Suprapubic skin (tissue), 4 donors: ENCODE measurements around the gene SARS2. TPM values are rescaled to one million over a fixed set of nuclear protein-coding genes. Genes with fewer than 3 reads are reported as not detected.

ENCODE experiments used
- DNase-seq, 2 donors: peaks; one replicate each; pipeline ENCODE4 v3.0.0-alpha.2; 2019; ENCODE audit warnings: low spot score in 2 of 2
- H3K27ac ChIP-seq: fragments of 200-600 bp; sonication (generic); one replicate; pipeline ENCODE4 v1.5.1; 2019
- H3K27me3 ChIP-seq: fragments of 200-600 bp; sonication (generic); one replicate; pipeline ENCODE4 v1.5.1; 2019
- H3K36me3 ChIP-seq: fragments of 200-600 bp; sonication (generic); one replicate; pipeline ENCODE4 v1.5.1; 2019
- H3K4me1 ChIP-seq: fragments of 200-600 bp; sonication (generic); one replicate; pipeline ENCODE4 v1.5.1; 2019
- H3K4me3 ChIP-seq: fragments of 200-600 bp; sonication (generic); one replicate; pipeline ENCODE4 v1.5.1; 2019; ENCODE audit warnings: mild to moderate bottlenecking
- H3K9me3 ChIP-seq: fragments of 200-600 bp; sonication (generic); one replicate; pipeline ENCODE4 v1.5.1; 2019
- EP300 ChIP-seq: sonication (generic); formaldehyde crosslinking; IDR thresholded peaks from one replicate; pipeline ENCODE4 v1.6.1; 2017; ENCODE audit warnings: antibody characterized with exemption
- POLR2A ChIP-seq, 2 donors: fragments of 450-650 bp; IDR thresholded peaks; one replicate each; pipeline ENCODE4 v1.6.1; 2017; ENCODE audit warnings: antibody characterized with exemption in 2 of 2, mild to moderate bottlenecking in 2 of 2, moderate library complexity in 2 of 2
- POLR2AphosphoS5 ChIP-seq, 3 donors: sonication (generic); formaldehyde crosslinking; IDR thresholded peaks; one replicate each; pipeline ENCODE4 v1.6.1; 2017; ENCODE audit warnings: antibody characterized with exemption in 3 of 3
- WGBS: methylation state at CpG from one replicate; pipeline ENCODE4 v1.1.5; 2018; 5-methylcytosine and 5-hydroxymethylcytosine counted together
- total RNA-seq, 4 donors: library from RNA; depleted of rRNA; stranded (reverse); fragments of >200 nt; gene quantifications; one replicate each; pipeline ENCODE4 v1.1.0, GENCODE V29; 2016
- TF ChIP-seq, protein P1 (sequence below), 2 donors: fragments of 200-600 bp in 1 of 2; fragments of 450-650 bp in 1 of 2; sonication (generic) in 1 of 2; IDR thresholded peaks; one replicate each; pipeline ENCODE4 v1.5.1; 2016 to 2019; ENCODE audit warnings: antibody characterized with exemption in 2 of 2, mild to moderate bottlenecking in 1 of 2, moderate library complexity in 1 of 2

The SARS2 gene, protein sequence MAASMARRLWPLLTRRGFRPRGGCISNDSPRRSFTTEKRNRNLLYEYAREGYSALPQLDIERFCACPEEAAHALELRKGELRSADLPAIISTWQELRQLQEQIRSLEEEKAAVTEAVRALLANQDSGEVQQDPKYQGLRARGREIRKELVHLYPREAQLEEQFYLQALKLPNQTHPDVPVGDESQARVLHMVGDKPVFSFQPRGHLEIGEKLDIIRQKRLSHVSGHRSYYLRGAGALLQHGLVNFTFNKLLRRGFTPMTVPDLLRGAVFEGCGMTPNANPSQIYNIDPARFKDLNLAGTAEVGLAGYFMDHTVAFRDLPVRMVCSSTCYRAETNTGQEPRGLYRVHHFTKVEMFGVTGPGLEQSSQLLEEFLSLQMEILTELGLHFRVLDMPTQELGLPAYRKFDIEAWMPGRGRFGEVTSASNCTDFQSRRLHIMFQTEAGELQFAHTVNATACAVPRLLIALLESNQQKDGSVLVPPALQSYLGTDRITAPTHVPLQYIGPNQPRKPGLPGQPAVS
- total RNA-seq = 10 to 100 TPM; 18.5 to 36.4 (median 29.2) TPM

GRCh38 chr19:38929929-38930775, at the start of gene SARS2:
SARS2 (minus strand) TSS chr19:38930763; CDS start chr19:38930736, 27 bp downstream.
- H3K27me3 ChIP-seq = no peaks in the 10 kb centered on the region
- H3K36me3 ChIP-seq = peaks cover 25% of the 10 kb centered on the region
- TF ChIP-seq, protein P1, sequence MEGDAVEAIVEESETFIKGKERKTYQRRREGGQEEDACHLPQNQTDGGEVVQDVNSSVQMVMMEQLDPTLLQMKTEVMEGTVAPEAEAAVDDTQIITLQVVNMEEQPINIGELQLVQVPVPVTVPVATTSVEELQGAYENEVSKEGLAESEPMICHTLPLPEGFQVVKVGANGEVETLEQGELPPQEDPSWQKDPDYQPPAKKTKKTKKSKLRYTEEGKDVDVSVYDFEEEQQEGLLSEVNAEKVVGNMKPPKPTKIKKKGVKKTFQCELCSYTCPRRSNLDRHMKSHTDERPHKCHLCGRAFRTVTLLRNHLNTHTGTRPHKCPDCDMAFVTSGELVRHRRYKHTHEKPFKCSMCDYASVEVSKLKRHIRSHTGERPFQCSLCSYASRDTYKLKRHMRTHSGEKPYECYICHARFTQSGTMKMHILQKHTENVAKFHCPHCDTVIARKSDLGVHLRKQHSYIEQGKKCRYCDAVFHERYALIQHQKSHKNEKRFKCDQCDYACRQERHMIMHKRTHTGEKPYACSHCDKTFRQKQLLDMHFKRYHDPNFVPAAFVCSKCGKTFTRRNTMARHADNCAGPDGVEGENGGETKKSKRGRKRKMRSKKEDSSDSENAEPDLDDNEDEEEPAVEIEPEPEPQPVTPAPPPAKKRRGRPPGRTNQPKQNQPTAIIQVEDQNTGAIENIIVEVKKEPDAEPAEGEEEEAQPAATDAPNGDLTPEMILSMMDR (IDR thresholded peaks at IDR 0.05) = peak; percentile 99 to 100
- TF ChIP-seq POLR2A (IDR thresholded peaks at IDR 0.05) = no peak
- peak in 2 of 3 donors; percentile 8 to 46 for TF ChIP-seq POLR2AphosphoS5 (IDR thresholded peaks at IDR 0.05)
- TF ChIP-seq EP300 = no peak
- WGBS = 10% methylated on average over 9 of the region's 49 CpGs
- peaks cover 15% of the 10 kb centered on the region for H3K4me1 ChIP-seq
- H3K9me3 ChIP-seq = no peaks in the 10 kb centered on the region
- DNase-seq = peak; percentile 96
- peak within 1 kb of the TSS; percentile 86 for H3K27ac ChIP-seq
- H3K4me3 ChIP-seq = peak within 1 kb of the TSS; percentile 72

GRCh38 chr19:38979812-38980211, 49.2 kb upstream of the SARS2 start:
- Histone ChIP-seq H3K4me1 (peaks cover 20% of the 10 kb centered on the region), H3K36me3 (no peaks in the 10 kb centered on the region), H3K27ac (no peak overlapping the region), H3K4me3 (no peak overlapping the region), H3K27me3 (peaks cover 8% of the 10 kb centered on the region), H3K9me3 (no peaks in the 10 kb centered on the region)
- WGBS = 82% methylated on average over 5 of the region's 5 CpGs
- DNase-seq = no peak
- no peak for TF ChIP-seq POLR2A (IDR thresholded peaks at IDR 0.05)
- no peak for TF ChIP-seq EP300
- TF ChIP-seq, protein P1 (IDR thresholded peaks at IDR 0.05) = no peak
- TF ChIP-seq POLR2AphosphoS5 (IDR thresholded peaks at IDR 0.05) = no peak

DNA sequence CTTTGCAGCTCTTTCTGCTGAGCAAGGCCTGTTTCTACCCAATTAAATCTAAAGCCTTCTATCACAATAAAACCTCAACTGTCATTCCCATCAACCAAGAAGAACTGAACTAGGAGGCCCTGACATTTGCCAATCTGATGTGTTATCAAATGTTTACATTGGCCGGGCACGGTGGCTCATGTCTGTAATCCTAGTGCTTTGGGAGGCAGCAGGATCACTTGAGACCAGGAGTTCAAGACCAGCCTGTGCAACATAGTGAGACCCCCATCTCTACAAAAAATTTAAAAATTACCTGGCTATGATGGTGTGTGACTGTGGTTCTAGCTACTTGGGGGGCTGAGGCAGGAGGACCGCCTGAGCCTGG, 47.7 kb upstream of the SARS2 start:
- H3K9me3 ChIP-seq = no peaks in the 10 kb centered on the region
- no peak overlapping the region for H3K4me3 ChIP-seq
- 70% methylated on average over 2 of the region's 3 CpGs for WGBS
- H3K4me1 ChIP-seq = peaks cover 30% of the 10 kb centered on the region
- H3K27me3 ChIP-seq = peaks cover 8% of the 10 kb centered on the region
- TF ChIP-seq POLR2A (IDR thresholded peaks at IDR 0.05) = no peak
- TF ChIP-seq POLR2AphosphoS5 (IDR thresholded peaks at IDR 0.05) = no peak
- no peak for TF ChIP-seq EP300
- TF ChIP-seq, protein P1 (IDR thresholded peaks at IDR 0.05) = no peak
- DNase-seq = no peak
- H3K36me3 ChIP-seq = no peaks in the 10 kb centered on the region
- no peak overlapping the region for H3K27ac ChIP-seq

DNA sequence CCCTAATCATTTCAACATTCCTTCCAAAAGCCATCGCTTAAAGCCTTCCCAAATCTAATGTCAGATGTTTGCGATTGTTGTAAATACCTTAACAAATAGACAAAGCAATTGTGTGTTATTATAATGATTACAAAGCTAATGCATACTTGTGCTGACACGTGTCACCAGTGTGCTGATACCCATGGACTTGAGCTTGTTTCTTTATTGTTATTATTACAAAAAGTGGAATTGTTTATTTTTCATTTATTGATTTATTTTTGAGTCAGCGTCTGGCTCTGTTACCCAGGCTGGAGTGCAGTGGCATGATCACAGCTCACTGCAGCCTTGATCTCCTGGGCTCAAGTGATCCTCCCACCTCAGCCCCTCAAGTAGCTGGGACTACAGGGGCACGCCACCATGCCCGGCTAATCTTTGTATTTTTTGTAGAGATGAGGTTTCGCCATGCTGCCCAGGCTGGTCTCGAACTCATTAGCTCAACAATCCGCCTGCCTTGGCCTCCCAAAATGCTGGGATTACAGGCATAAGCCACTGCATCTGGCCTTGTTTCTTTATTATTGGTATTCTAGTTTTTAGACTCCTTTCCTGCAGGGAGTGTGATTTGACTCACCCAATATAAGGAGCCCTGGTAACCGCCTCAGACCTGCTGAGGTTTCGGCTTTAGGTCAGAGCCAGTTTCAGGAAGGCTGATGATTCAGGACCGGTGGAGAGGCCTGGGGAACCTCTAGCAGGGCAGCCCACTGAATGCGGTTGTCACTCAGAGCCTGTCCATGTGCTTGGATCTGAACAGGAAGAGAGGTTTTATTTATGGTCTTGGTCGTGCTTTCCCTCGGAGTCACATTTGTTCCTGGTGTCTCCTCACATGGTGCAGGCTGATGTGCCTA, 47.1 kb upstream of the SARS2 start:
- no peak overlapping the region for H3K27ac ChIP-seq
- TF ChIP-seq POLR2A (IDR thresholded peaks at IDR 0.05) (no peak), POLR2AphosphoS5 (IDR thresholded peaks at IDR 0.05) (no peak), EP300 (no peak)
- TF ChIP-seq, protein P1 (IDR thresholded peaks at IDR 0.05) = no peak
- DNase-seq = no peak

More for the DNA sequence above, 47.1 kb upstream of the SARS2 start:
- Histone ChIP-seq H3K9me3 (no peaks in the 10 kb centered on the region), H3K4me1 (peaks cover 32% of the 10 kb centered on the region), H3K27me3 (peaks cover 8% of the 10 kb centered on the region), H3K36me3 (no peaks in the 10 kb centered on the region), H3K4me3 (no peak overlapping the region)
- 82% methylated on average over 15 of the region's 15 CpGs for WGBS
